H1 (cell line): ENCODE measurements around the gene PTGDR2. TPM values are rescaled to one million over a fixed set of nuclear protein-coding genes. Genes with fewer than 3 reads are reported as not detected.

Experiments used
- CTCF ChIA-PET: fragments of 300-600 bp; sonication (Branson Sonifier 250); formaldehyde crosslinking; loops from one replicate; lab custom pipeline; 2021; ENCODE audit not compliant: partially characterized antibody; lab: Charles Lee
- POLR2A ChIA-PET: fragments of 300-600 bp; sonication (Branson Sonifier 250); formaldehyde crosslinking; loops from one replicate; lab custom pipeline; 2021; ENCODE audit warnings: inconsistent platforms; ENCODE audit not compliant: partially characterized antibody; lab: Charles Lee
- DNase-seq, 2 experiments: peaks; one replicate each; pipeline versions ENCODE4 v3.0.0 to v3.0.0-alpha.2; 2010 to 2022; ENCODE audit warnings: low spot score in 2 of 2, low read depth in 1 of 2, mixed read lengths in 1 of 2
- FAIRE-seq: peaks from 2 replicates; lab custom pipeline; 2011; peaks lifted over from hg19 to GRCh38; lab: Jason Lieb, UNC
- H2AFZ ChIP-seq: 2 replicates; pipeline ENCODE4 v1.8.1; 2012; ENCODE audit warnings: low read length, inconsistent platforms
- H2AK5ac ChIP-seq: 2 replicates; pipeline ENCODE4 v1.6.1; 2013; ENCODE audit warnings: low read depth, low read length
- H2BK120ac ChIP-seq: replicated peaks from 2 replicates; pipeline ENCODE3; 2013; ENCODE audit warnings: low read depth, low read length, inconsistent platforms
- H2BK12ac ChIP-seq: 2 replicates; pipeline ENCODE4 v1.6.1; 2013; ENCODE audit warnings: low read depth, low read length
- H2BK15ac ChIP-seq: 2 replicates; pipeline ENCODE4 v1.6.1; 2013; ENCODE audit warnings: low read length
- H2BK20ac ChIP-seq: 2 replicates; pipeline ENCODE4 v1.6.1; 2013; ENCODE audit warnings: low read length
- H2BK5ac ChIP-seq: 2 replicates; pipeline ENCODE4 v1.6.1; 2013; ENCODE audit warnings: low read depth, low read length
- H3K14ac ChIP-seq: 2 replicates; pipeline ENCODE4 v1.6.1; 2013; ENCODE audit warnings: inconsistent platforms; ENCODE audit not compliant: insufficient read length
- H3K18ac ChIP-seq: 2 replicates; pipeline ENCODE4 v1.6.1; 2013; ENCODE audit warnings: low read length; ENCODE audit errors: extremely low read depth
- H3K23ac ChIP-seq: 2 replicates; pipeline ENCODE4 v1.6.1; 2013; ENCODE audit warnings: inconsistent platforms; ENCODE audit not compliant: insufficient read length
- H3K23me2 ChIP-seq: 2 replicates; pipeline ENCODE4 v1.6.1; 2013; ENCODE audit warnings: low read depth, low read length
- H3K27ac ChIP-seq: 2 replicates; pipeline ENCODE4 v1.6.1; 2011; ENCODE audit warnings: low read depth, low read length, inconsistent platforms
- H3K27me3 ChIP-seq, 4 experiments: replicated peaks in 1 of 4; 1 replicate in 1 of 4; 2 replicates in 3 of 4; pipeline versions ENCODE4 v1.6.1 to v1.8.1; 2011 to 2013; ENCODE audit warnings: low read length in 3 of 4, mild to moderate bottlenecking in 3 of 4, inconsistent platforms in 2 of 4, mixed read lengths in 2 of 4, moderate library complexity in 1 of 4; ENCODE audit not compliant: control insufficient read depth in 3 of 4, insufficient read depth in 3 of 4; ENCODE audit errors: extremely low read depth in 1 of 4
- H3K36me3 ChIP-seq, 4 experiments: 2 replicates each; pipeline versions ENCODE4 v1.6.1 to v1.8.1; 2011 to 2013; ENCODE audit warnings: mild to moderate bottlenecking in 4 of 4, low read length in 3 of 4, moderate library complexity in 2 of 4, control low read depth in 1 of 4, inconsistent platforms in 1 of 4; ENCODE audit not compliant: insufficient read depth in 4 of 4, control insufficient read depth in 2 of 4
- H3K4ac ChIP-seq: replicated peaks from 2 replicates; pipeline ENCODE3; 2013; ENCODE audit warnings: low read length, low read depth, mixed read lengths, inconsistent platforms; ENCODE audit not compliant: insufficient read length
- H3K4me1 ChIP-seq, 4 experiments: replicated peaks in 1 of 4; 1 replicate in 1 of 4; 2 replicates in 3 of 4; pipeline versions ENCODE4 v1.6.1 to v1.8.1; 2011 to 2013; ENCODE audit warnings: low read length in 3 of 4, inconsistent platforms in 2 of 4, mixed read lengths in 1 of 4; ENCODE audit not compliant: insufficient read depth in 4 of 4, control insufficient read depth in 3 of 4
- H3K4me2 ChIP-seq, 2 experiments: 2 replicates each; pipeline versions ENCODE4 v1.6.1 to v1.8.1; 2011 to 2013; ENCODE audit warnings: low read depth in 2 of 2, low read length in 2 of 2, control low read depth in 1 of 2, inconsistent platforms in 1 of 2, mild to moderate bottlenecking in 1 of 2; ENCODE audit not compliant: insufficient read depth in 1 of 2
- H3K4me3 ChIP-seq, 4 experiments: fragments of 200-600, 300-600 bp in 1 of 4; sonication (generic), shearing (Covaris generic), sonication (Bioruptor Twin) in 1 of 4; 2 replicates each; pipeline versions ENCODE4 v1.5.1 to v1.8.1; 2011 to 2016; ENCODE audit warnings: low read length in 4 of 4, low read depth in 3 of 4, control low read depth in 2 of 4, inconsistent platforms in 2 of 4, mild to moderate bottlenecking in 2 of 4, mixed read lengths in 1 of 4, moderate library complexity in 1 of 4; ENCODE audit not compliant: insufficient read depth in 2 of 4; ENCODE audit errors: extremely low read depth in 1 of 4
- H3K56ac ChIP-seq: replicated peaks from 2 replicates; pipeline ENCODE3; 2013; ENCODE audit warnings: low read depth, mild to moderate bottlenecking, mixed read lengths, low read length, inconsistent platforms; ENCODE audit not compliant: insufficient read length
- H3K79me1 ChIP-seq: 2 replicates; pipeline ENCODE4 v1.6.1; 2013; ENCODE audit warnings: low read depth, low read length, control low read depth
- H3K79me2 ChIP-seq, 2 experiments: 2 replicates each; pipeline versions ENCODE4 v1.6.1 to v1.8.1; 2012 to 2013; ENCODE audit warnings: low read length in 2 of 2, mild to moderate bottlenecking in 2 of 2, inconsistent platforms in 1 of 2; ENCODE audit not compliant: insufficient read depth in 2 of 2, control insufficient read depth in 1 of 2
- H3K9ac ChIP-seq, 4 experiments: replicated peaks in 1 of 4; 1 replicate in 1 of 4; 2 replicates in 3 of 4; pipeline versions ENCODE4 v1.6.1 to v1.8.1; 2011 to 2013; ENCODE audit warnings: low read depth in 3 of 4, low read length in 3 of 4, control low read depth in 2 of 4, mild to moderate bottlenecking in 2 of 4, moderate library complexity in 2 of 4, inconsistent platforms in 1 of 4; ENCODE audit errors: extremely low read depth in 1 of 4
- H3K9me3 ChIP-seq, 2 experiments: 2 replicates each; pipeline versions ENCODE4 v1.6.1 to v1.8.1; 2012 to 2013; ENCODE audit warnings: mild to moderate bottlenecking in 2 of 2, moderate library complexity in 2 of 2, control low read depth in 1 of 2, inconsistent platforms in 1 of 2, low read depth in 1 of 2, low read length in 1 of 2, mixed read lengths in 1 of 2; ENCODE audit not compliant: insufficient read depth in 2 of 2
- H4K20me1 ChIP-seq, 2 experiments: replicated peaks in 1 of 2; 2 replicates each; pipeline versions ENCODE3 to v1.8.1; 2011 to 2013; ENCODE audit warnings: inconsistent platforms in 2 of 2, low read length in 2 of 2, mild to moderate bottlenecking in 1 of 2; ENCODE audit not compliant: insufficient read depth in 2 of 2, control insufficient read depth in 1 of 2
- H4K5ac ChIP-seq: 2 replicates; pipeline ENCODE4 v1.6.1; 2013; ENCODE audit warnings: low read length, low read depth, mixed read lengths, inconsistent platforms; ENCODE audit not compliant: insufficient read length
- H4K8ac ChIP-seq: 2 replicates; pipeline ENCODE4 v1.8.0; 2013; ENCODE audit warnings: mild to moderate bottlenecking, moderate library complexity, low read length, inconsistent platforms; ENCODE audit not compliant: insufficient read depth; ENCODE audit errors: extremely low read depth
- H4K91ac ChIP-seq: replicated peaks from 2 replicates; pipeline ENCODE3; 2013; ENCODE audit warnings: low read length, mixed read lengths, inconsistent platforms; ENCODE audit not compliant: insufficient read length
- RBBP5 ChIP-seq: IDR thresholded peaks from 2 replicates; pipeline ENCODE4 v1.7.1; 2012; ENCODE audit warnings: low read depth, mild to moderate bottlenecking, inconsistent platforms, low read length, moderate library complexity, borderline replicate concordance
- SIN3A ChIP-seq, 2 experiments: IDR thresholded peaks in 1 of 2; conservative IDR thresholded peaks in 1 of 2; 2 replicates each; pipeline ENCODE4 v1.6.1; 2011 to 2012; ENCODE audit warnings: low read length in 2 of 2, improper control_type of control experiment in 1 of 2, low read depth in 1 of 2, mild to moderate bottlenecking in 1 of 2
- WGBS, 2 experiments: shearing (Covaris generic) in 1 of 2; methylation state at CpG; one replicate each; pipeline versions ENCODE4 v1.1.6 to v1.1.7; 2013 to 2015; ENCODE audit warnings: low lambda C conversion rate in 2 of 2, mixed read lengths in 2 of 2, inconsistent platforms in 1 of 2, low coverage in 1 of 2, missing lambda C conversion rate in 1 of 2; ENCODE audit not compliant: insufficient replicate concordance in 2 of 2, insufficient coverage in 1 of 2, insufficient read length in 1 of 2; ENCODE audit errors: extremely low coverage in 1 of 2, missing lambda C conversion rate in 1 of 2; 5-methylcytosine and 5-hydroxymethylcytosine counted together
- polyA plus RNA-seq, 7 experiments: library from polyadenylated mRNA; depleted of rRNA in 3 of 7; stranded (reverse) in 5 of 7; unstranded in 2 of 7; fragments of >200 nt in 5 of 7; fragments of 200-250 nt in 2 of 7; gene quantifications; 1 replicate in 5 of 7; 2 replicates in 1 of 7; 4 replicates in 1 of 7; pipeline versions ENCODE4 v1.2.1 to v1.2.3, GENCODE V29; 2011 to 2013; ENCODE audit warnings: missing spikeins in 2 of 7, mixed read lengths in 2 of 7
- total RNA-seq: library from RNA; stranded (reverse); fragmentation: NEBNext Ultra II Directional; extraction: Animal tissue kit (Norgen Biotek cat#: 25700); gene quantifications from 2 replicates; pipeline ENCODE4 v1.2.1, GENCODE V29; 2021

The PTGDR2 gene
- total and polyA plus RNA-seq, 2 of the 8 experiments (the other 6 are each of a cell fraction or from before 2014, with no cell fraction given) = 0.20 TPM; not detected in 1

GRCh38 chr11:60851327-60852104, 4.2 kb downstream of the PTGDR2 start:
- Histone ChIP-seq H3K27ac (no peak overlapping the region), H3K4me3 (peak overlapping the region in 1 of 4 experiments; percentile 49; a peak in 1 of 8 replicates), H4K91ac (no peak overlapping the region), H3K4me2 (peak overlapping the region; percentile 65 to 69; a peak in 3 of 4 replicates), H3K9ac (no peak overlapping the region; a peak in 2 of 7 replicates), H3K23ac (no peak overlapping the region), H3K14ac (no peak overlapping the region), H3K36me3 (peaks cover 13 to 26% (median 21%) of the 10 kb centered on the region in 4 experiments), H4K20me1 (peaks cover 5 to 18% of the 10 kb centered on the region in 2 experiments), H4K5ac (no peak overlapping the region), H2AFZ (no peak overlapping the region), H2AK5ac (no peak overlapping the region), H2BK5ac (no peak overlapping the region), H3K18ac (no peak overlapping the region), H2BK20ac (no peak overlapping the region), H2BK120ac (no peak overlapping the region), H2BK15ac (no peak overlapping the region), H3K79me1 (no peaks in the 10 kb centered on the region), H3K23me2 (no peaks in the 10 kb centered on the region; the same call in 1 of the 2 replicates), H3K56ac (no peak overlapping the region), H4K8ac (no peak overlapping the region), H2BK12ac (no peak overlapping the region), H3K79me2 (no peaks in the 10 kb centered on the region), H3K4ac (no peak overlapping the region), H3K27me3 (peaks cover 3 to 26% (median 16%) of the 10 kb centered on the region in 4 experiments; a peak in 6 of 7 replicates), H3K4me1 (peaks cover 0 to 5% (median 0%) of the 10 kb centered on the region in 4 experiments; a peak in 2 of 7 replicates), H3K9me3 (peaks cover 0 to 9% of the 10 kb centered on the region in 2 experiments; a peak in 1 of 4 replicates)
- WGBS, 2 experiments = 85% methylated on average over 17 of the region's 17 CpGs; no CpG with 5 or more reads in 1 of the 2 experiments
- DNase-seq (no peak), FAIRE-seq (no peak)
- POLR2A ChIA-PET = interaction anchor here (1.0 to 7.5 kb wide), 7 partner anchors 9 to 48 kb away, joined by 3 to 54 read pairs (median 5); partner anchors contain the start of genes CCDC86 and ZP1
- TF ChIP-seq RBBP5 (0 out of 2 replicates have a peak, but pooled peaks have one; percentile 16), SIN3A (conservative IDR thresholded peaks at IDR 0.05 in 1 of 2, IDR thresholded peaks at IDR 0.05 in 1 of 2; ENCODE audit: low read depth in 1 of 2, low read length in 2 of 2) (no peak)
- CTCF ChIA-PET = interaction anchor here (0.7 to 5.1 kb wide), 11 partner anchors 9 to 717 kb away, joined by 3 to 22 read pairs (median 4); no protein-coding TSS in a partner anchor
